ENCODE measurements around the gene FYN. TPM values are rescaled to one million over a fixed set of nuclear protein-coding genes. Genes with fewer than 3 reads are reported as not detected.

FYN gene
- total and polyA plus RNA-seq, 2 of the 8 experiments (the other 6 are each of a cell fraction or from before 2014, with no cell fraction given): 46.8 to 97.2 TPM

DNA sequence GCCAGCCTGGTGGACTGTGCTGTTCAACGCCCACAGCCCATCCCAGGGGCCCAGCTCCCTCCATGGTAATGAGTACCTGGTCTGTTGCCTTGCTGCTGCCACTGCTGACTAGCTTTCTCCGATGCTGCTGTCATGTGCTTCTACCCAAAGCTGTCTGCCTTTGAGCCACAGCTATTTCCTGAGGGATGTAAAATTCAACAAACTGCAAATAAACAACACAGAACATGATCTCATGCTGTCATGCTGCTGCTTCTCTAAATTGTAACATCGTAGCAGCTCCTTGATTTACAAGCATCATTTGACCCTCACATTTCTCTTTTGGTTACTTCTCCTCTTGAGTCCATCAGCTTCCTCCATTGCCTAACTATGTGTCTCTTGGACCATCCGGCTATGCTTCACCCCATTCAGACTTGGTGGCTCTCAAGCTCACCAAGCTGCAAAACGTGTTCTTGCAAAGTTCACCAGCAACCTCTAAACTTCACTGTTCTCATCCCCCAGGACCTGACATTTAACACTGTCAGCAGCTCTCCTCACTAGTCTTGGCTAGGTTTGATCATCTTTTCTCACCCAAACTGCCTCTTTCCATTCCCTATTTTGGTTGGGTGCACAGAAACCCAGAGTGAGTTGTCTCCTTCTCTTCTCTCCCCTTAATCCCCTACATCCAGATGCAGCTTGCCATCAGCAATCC lies 54.6 kb downstream of the FYN start (continued):
- TF ChIP-seq EZH2 (IDR thresholded peaks at IDR 0.05; ENCODE audit: low read depth, low read length, severe bottlenecking): no peak
